Activated T-cell treated with anti-CD3 and anti-CD28 coated beads, Interleukin-2, amount 50 U/mL, for 1 hour (primary cell): Measurements from ENCODE around the gene CNTNAP3.
"Not testable (repeated sequence)": the region's sequence is repeated elsewhere in the genome, so short reads cannot be mapped to it uniquely, and the experiment has no call there.

Source experiments
- DNase-seq: peaks from one replicate; pipeline ENCODE4 v3.0.0-alpha.2; 2020

Gene CNTNAP3

GRCh38 chr9:39287980-39288379 lies at the start of gene CNTNAP3:
Gene CNTNAP3 (minus strand): TSS chr9:39288167. CDS start chr9:39288064, 103 bp downstream.
- DNase-seq = not testable (repeated sequence)

- not testable (repeated sequence) for DNase-seq
These were observed 8.0 kb downstream of the CNTNAP3 start for GRCh38 chr9:39279995-39280394.

GRCh38 chr9:39242513-39242912 lies 45.5 kb downstream of the CNTNAP3 start:
- not testable (repeated sequence) for DNase-seq

GRCh38 chr9:39232130-39232991 lies 55.6 kb downstream of the CNTNAP3 start:
- not testable (repeated sequence) for DNase-seq

GRCh38 chr9:39215976-39216375 lies 72.0 kb downstream of the CNTNAP3 start:
- DNase-seq = not testable (repeated sequence)

GRCh38 chr9:39209773-39210172 lies 78.2 kb downstream of the CNTNAP3 start:
- DNase-seq = not testable (repeated sequence)

GRCh38 chr9:39206643-39207042 lies 81.3 kb downstream of the CNTNAP3 start:
- not testable (repeated sequence) for DNase-seq

- DNase-seq = not testable (repeated sequence)
These were observed 82.1 kb downstream of the CNTNAP3 start for GRCh38 chr9:39205842-39206241.

- DNase-seq = not testable (repeated sequence)
These were observed 87.6 kb downstream of the CNTNAP3 start for GRCh38 chr9:39200412-39200811.

- not testable (repeated sequence) for DNase-seq
These were observed 89.8 kb downstream of the CNTNAP3 start for GRCh38 chr9:39198000-39198709.

- not testable (repeated sequence) for DNase-seq
These were observed 116.6 kb downstream of the CNTNAP3 start for GRCh38 chr9:39171370-39171769.

GRCh38 chr9:39157714-39158113 lies 130.3 kb downstream of the CNTNAP3 start:
- not testable (repeated sequence) for DNase-seq

- not testable (repeated sequence) for DNase-seq
These were observed 155.0 kb downstream of the CNTNAP3 start for GRCh38 chr9:39132826-39133552.

- not testable (repeated sequence) for DNase-seq
These were observed 166.6 kb downstream of the CNTNAP3 start for GRCh38 chr9:39121401-39121800.

- DNase-seq = not testable (repeated sequence)
These were observed 176.2 kb downstream of the CNTNAP3 start for GRCh38 chr9:39111746-39112145.

GRCh38 chr9:39108145-39108544 lies 179.8 kb downstream of the CNTNAP3 start:
- no peak for DNase-seq

- DNase-seq = not testable (repeated sequence)
These were observed 190.8 kb downstream of the CNTNAP3 start for GRCh38 chr9:39097208-39097607.

GRCh38 chr9:39085311-39085710 lies 202.7 kb downstream of the CNTNAP3 start:
- DNase-seq = not testable (repeated sequence)

GRCh38 chr9:39082574-39082973 lies 205.4 kb downstream of the CNTNAP3 start:
- DNase-seq = not testable (repeated sequence)

- DNase-seq = not testable (repeated sequence)
These were observed 207.9 kb downstream of the CNTNAP3 start for GRCh38 chr9:39080081-39080480.

GRCh38 chr9:39078621-39079256 lies 209.2 kb downstream of the CNTNAP3 start:
- not testable (repeated sequence) for DNase-seq

GRCh38 chr9:39073537-39073936 lies 214.4 kb downstream of the CNTNAP3 start:
- not testable (repeated sequence) for DNase-seq
